HUES48 (cell line): Measurements from ENCODE around the gene RPH3AL.

Experiments
- H3K27ac ChIP-seq: one replicate; pipeline ENCODE4 v1.7.0; 2013; ENCODE audit warnings: low read depth, low read length, inconsistent platforms
- H3K27me3 ChIP-seq: 2 replicates; pipeline ENCODE4 v1.6.1; 2013; ENCODE audit warnings: mild to moderate bottlenecking, low read length; ENCODE audit not compliant: control insufficient read depth, insufficient read depth
- H3K36me3 ChIP-seq: 2 replicates; pipeline ENCODE4 v1.6.1; 2013; ENCODE audit warnings: low read length; ENCODE audit not compliant: control insufficient read depth, insufficient read depth
- H3K4me1 ChIP-seq: 2 replicates; pipeline ENCODE4 v1.6.1; 2013; ENCODE audit warnings: mild to moderate bottlenecking, low read length; ENCODE audit not compliant: control insufficient read depth, insufficient read depth
- H3K4me3 ChIP-seq: 2 replicates; pipeline ENCODE4 v1.5.1; 2013; ENCODE audit warnings: mild to moderate bottlenecking, low read depth, low read length
- H3K9ac ChIP-seq: 2 replicates; pipeline ENCODE4 v1.6.1; 2013; ENCODE audit warnings: mild to moderate bottlenecking, low read depth, low read length, moderate library complexity
- H3K9me3 ChIP-seq: 2 replicates; pipeline ENCODE4 v1.6.1; 2013; ENCODE audit warnings: low read length; ENCODE audit not compliant: control insufficient read depth, insufficient read depth

RPH3AL gene

DNA sequence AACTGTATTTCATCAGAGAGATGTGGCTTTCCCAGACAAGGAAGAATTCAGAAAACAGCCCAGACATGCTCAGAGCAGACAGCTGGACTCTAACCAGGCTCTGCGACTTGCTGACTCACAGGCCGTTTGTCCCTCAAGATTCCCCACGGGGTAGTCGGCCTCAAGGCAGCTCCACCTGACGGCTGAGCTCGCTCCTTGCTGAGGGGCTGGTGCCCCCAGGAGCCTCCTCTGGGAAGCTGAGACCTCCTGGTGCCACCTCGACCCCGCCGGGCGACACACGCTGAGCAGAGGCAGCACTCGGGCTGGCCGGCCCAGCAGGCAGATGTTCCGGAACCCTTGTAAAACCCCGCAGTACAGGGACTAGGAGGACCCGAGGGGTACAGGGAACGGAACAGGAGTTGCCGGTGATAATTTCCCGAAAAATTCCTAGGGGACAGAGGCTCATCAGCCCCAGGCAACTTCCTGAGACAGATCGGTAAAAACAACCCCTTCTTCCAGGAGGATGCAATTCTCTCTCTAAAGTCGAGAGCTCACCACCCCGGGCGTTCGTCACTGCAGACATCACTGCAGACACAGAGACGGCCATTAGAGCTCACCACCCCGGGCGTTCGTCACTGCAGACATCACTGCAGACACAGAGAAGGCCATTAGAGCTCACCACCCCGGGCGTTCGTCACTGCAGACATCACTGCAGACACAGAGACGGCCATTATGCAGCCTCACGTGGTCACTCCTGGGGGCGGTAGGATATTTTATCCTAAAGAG, 19.9 kb downstream of the RPH3AL start:
- Histone ChIP-seq H3K9me3 (no peaks in the 10 kb centered on the region), H3K27me3 (no peaks in the 10 kb centered on the region), H3K4me3 (no peak overlapping the region), H3K27ac (no peak overlapping the region), H3K4me1 (peaks cover 17% of the 10 kb centered on the region), H3K36me3 (no peaks in the 10 kb centered on the region), H3K9ac (no peak overlapping the region)

DNA sequence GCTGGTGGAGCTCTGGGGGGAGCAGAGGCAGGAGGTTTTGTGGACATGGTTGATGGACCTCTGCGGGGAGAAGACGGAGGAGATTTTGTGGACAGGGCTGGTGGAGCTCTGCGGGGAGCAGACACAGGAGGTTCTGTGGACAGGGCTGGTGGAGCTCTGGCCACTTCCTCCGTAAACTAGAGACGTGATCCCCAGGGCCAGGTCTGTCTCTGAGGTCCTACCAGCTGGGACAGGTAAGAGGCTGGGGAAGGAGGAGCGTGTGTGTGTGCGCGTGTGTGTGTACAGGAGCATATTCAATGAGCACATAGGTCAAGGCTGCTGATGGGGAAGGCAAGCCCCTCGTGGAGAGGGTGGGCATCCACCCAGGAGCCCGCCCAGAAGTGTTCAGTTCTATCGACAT, 20.6 kb downstream of the RPH3AL start:
- Histone ChIP-seq H3K27me3 (no peaks in the 10 kb centered on the region), H3K4me1 (peaks cover 17% of the 10 kb centered on the region), H3K9ac (no peak overlapping the region), H3K4me3 (no peak overlapping the region), H3K27ac (no peak overlapping the region), H3K36me3 (no peaks in the 10 kb centered on the region), H3K9me3 (no peaks in the 10 kb centered on the region)

DNA sequence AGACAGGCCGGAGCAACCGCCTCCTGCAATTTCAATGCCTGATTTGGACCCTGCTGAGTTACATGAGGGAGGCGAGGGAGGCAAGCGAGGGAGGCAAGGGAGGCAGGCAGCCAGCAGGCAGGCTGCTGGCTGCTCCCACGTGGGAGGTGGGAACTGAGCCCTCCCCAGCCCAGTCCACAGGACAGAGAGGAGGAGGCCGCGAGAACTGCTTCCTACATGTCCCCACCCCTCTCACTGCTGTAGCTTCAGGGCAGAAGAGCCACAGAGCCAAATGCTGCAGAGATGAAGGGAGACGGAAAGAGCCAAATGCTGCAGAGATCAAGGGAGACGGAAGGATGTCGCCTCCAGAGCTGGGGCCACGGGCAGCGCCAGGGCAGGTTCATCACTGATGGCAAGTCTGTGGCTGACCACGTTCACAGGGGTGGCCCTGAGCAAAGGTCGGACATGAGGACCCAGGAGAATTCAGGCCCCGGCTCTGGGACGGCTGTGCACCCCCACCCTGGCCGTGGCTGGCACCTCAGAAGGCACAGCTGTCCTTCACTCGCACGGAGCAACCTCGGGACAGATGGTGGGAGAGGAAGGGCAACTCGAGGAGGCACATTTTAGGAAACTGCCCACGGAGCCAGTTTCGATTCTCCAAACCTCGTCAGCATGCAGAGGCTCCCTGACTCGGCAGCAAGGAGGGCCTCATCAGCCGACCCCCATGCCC, 21.5 kb downstream of the RPH3AL start:
- Histone ChIP-seq H3K27me3 (no peaks in the 10 kb centered on the region), H3K36me3 (no peaks in the 10 kb centered on the region), H3K4me3 (no peak overlapping the region), H3K9me3 (no peaks in the 10 kb centered on the region), H3K9ac (no peak overlapping the region), H3K4me1 (peaks cover 16% of the 10 kb centered on the region), H3K27ac (no peak overlapping the region)

DNA sequence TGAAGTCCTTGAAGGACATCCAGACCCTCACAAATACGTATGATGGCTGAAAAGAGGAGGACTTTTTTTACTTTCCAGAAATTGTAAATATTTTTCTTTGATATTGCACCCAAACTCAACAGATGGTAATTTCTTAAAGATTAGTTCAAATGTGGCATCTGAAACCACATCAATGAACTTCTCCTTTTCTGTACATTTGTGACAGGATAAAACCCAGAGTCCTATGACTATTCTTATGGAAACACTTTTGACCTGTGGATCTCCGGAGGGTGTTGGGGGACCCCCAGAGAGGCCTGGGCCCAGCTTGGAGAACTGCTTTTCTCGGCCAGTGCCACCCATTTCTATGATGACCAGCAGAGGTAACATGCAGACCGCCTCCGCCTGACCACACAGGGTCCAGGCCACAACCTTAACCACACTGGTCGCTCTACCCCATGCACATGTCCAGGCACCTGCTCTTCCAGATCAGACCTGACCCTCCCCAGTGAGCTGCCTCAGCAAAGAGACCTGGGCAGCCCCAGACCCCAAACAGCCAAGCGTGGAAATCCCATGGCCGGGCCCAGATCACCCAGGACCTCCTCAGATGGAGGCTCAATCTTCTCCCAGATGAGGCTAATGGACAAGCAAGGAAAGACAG, 22.7 kb downstream of the RPH3AL start:
- Histone ChIP-seq H3K36me3 (no peaks in the 10 kb centered on the region), H3K9me3 (no peaks in the 10 kb centered on the region), H3K4me1 (peaks cover 8% of the 10 kb centered on the region), H3K4me3 (no peak overlapping the region), H3K27me3 (no peaks in the 10 kb centered on the region), H3K27ac (no peak overlapping the region), H3K9ac (no peak overlapping the region)

DNA sequence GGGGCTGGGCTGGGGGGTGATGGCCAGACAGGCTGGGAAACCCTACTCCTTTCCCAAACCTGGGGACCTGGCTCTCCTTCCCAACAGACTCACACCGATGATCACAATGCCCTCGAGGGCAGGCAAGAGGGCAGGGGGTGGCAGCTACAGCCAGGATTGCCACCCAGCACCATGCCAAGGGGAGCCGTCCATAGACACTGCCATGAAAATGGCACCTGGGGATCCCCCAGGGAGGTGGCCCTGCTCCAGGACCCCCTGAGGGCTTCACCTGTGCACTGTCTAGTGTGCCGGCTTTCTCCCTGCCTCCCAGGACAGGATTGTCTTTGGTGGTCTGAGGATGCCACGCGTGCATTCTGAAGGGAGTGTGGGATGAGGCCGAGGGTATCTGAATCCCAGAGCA, 24.6 kb downstream of the RPH3AL start:
- Histone ChIP-seq H3K9ac (no peak overlapping the region), H3K9me3 (no peaks in the 10 kb centered on the region), H3K4me1 (peaks cover under 1% of the 10 kb centered on the region; the same call in 1 of the 2 replicates), H3K27ac (no peak overlapping the region), H3K27me3 (no peaks in the 10 kb centered on the region), H3K4me3 (no peak overlapping the region), H3K36me3 (no peaks in the 10 kb centered on the region)

DNA sequence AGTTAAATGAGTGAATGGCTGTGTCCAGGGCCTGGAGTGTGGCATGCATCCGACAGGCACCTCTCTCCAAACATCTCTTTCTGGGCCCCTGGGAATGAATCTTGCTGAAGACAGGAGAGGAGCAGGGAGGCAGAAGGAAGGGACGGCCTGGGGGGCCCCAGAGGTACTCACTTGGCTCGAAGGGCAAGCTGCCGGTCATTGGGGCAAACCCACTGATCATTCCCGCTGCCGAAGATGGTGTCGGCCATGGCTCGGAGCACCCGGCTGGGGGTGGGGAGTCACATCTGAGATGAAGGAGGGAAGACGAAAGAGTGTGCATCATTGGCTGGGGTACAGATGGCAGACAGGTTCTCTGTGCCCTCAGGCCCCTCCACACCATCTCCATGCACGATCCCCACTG, 25.3 kb downstream of the RPH3AL start:
- Histone ChIP-seq H3K4me3 (no peak overlapping the region), H3K9ac (no peak overlapping the region), H3K27ac (no peak overlapping the region), H3K9me3 (no peaks in the 10 kb centered on the region), H3K27me3 (no peaks in the 10 kb centered on the region), H3K36me3 (no peaks in the 10 kb centered on the region), H3K4me1 (peaks cover 7% of the 10 kb centered on the region; the same call in 1 of the 2 replicates)

DNA sequence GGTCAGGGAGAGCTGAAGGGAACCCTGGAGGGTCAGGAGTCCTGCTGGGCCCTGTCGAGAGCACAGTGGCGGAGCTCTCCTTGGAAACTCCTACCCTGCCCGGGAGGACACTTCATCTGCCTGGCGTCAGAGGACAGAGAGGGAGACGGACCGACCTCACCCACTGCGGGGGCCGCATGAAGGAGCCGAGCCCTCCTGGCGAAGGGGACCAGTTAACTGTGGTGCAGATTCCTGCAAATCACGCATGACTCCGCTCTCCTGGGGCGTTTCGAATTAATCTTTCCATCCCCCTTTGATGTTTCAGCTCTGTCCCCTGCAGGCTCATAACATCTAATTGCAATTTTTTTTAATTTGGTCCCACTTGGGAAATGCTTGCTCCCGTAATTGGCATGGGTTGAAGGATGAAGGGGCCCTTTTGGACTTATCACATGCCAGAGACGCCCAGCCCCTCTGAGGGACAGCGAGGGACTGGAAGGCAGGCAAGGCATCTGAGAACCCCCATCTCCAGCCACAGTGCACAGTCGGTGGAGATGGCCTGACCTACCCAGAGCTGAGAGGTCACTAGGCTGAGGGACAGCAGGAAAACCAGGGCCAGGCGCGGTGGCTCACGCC, 26.5 kb downstream of the RPH3AL start:
- Histone ChIP-seq H3K9me3 (no peaks in the 10 kb centered on the region), H3K27ac (no peak overlapping the region), H3K4me3 (no peak overlapping the region), H3K4me1 (peaks cover 7% of the 10 kb centered on the region; the same call in 1 of the 2 replicates), H3K36me3 (no peaks in the 10 kb centered on the region), H3K27me3 (no peaks in the 10 kb centered on the region), H3K9ac (no peak overlapping the region)

DNA sequence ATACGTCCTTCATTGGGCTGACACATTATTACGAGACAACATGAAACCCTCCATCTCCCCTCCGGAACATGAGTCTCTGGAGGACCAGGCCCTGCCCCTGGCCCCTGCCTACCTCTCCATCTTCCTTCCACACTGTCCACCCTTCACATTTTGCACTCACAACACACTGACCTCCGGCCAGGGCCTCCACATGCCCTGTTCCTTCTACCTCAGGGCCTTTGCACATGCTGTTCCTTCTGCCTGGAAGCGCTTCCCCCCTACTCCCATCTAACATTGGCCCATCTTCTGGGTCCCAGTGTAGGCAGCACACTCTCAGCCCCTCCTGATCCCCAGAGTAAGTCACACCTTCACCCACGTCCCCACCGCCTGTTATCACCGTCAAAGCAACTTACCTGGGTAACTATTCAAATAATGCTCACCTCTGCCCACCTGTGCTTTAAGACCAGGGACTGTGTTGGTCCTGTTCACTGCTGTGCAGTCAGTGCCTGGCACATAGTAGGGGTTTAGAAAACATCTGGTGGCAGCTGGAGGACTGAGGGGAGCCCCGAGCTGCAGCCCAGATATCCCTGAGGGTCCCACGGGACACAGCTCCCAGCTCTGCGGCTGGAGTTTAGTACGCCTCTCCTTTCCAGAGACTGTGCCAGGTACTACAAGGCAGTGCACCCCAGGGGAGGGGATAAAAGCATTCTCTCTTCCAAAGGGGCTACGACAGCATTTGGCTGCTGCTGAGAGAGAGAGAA, 27.2 kb downstream of the RPH3AL start:
- no peaks in the 10 kb centered on the region for H3K27me3 ChIP-seq
- no peak overlapping the region for H3K27ac ChIP-seq
- H3K9me3 ChIP-seq = no peaks in the 10 kb centered on the region
- peaks cover 7% of the 10 kb centered on the region; the same call in 1 of the 2 replicates for H3K4me1 ChIP-seq
- H3K36me3 ChIP-seq = no peaks in the 10 kb centered on the region
- H3K9ac ChIP-seq = no peak overlapping the region
- no peak overlapping the region for H3K4me3 ChIP-seq

DNA sequence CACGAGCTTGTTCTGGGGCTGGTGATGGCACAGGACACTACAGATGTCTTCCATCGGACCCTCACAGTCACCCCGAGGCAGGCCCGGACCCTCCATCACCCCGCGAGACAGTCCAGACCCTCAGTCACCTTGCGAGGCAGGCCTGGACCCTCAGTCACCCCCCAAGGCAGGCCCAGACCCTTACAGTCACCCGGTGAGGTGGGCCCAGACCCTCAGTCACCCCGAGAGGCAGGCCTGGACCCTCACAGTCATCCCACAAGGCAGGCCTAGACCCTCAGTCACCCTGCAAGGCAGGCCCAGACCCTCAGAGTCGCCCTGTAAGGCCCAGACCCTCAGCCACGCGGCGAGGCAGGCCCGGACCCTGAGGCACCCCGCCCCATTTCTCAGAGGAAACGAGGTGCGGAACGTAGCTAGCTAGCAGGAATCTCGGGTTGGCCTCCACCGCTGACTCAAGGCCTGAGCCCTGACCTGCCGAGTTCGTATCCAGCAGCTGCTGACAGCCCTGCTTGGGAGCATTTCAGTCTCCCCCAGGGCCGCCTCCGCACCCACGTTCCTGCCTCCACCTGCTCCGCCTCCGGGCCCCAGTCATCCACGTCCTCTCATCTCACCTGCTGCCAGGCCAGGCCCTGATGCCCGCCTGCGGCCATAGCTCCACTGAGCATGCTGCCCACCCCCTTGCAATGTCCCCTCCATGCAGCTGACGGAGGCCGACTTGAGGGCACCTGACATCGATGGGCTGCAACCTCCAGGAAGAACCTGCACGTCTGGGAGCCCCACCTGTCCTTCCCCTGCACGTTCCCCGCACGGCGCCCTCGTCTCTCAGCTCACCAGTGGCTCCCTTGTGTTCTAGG, 28.7 kb downstream of the RPH3AL start:
- H3K9ac ChIP-seq = no peak overlapping the region
- no peaks in the 10 kb centered on the region for H3K36me3 ChIP-seq
- H3K27me3 ChIP-seq = no peaks in the 10 kb centered on the region
- H3K27ac ChIP-seq = no peak overlapping the region
- peaks cover 7% of the 10 kb centered on the region; the same call in 1 of the 2 replicates for H3K4me1 ChIP-seq
- no peak overlapping the region for H3K4me3 ChIP-seq
- no peaks in the 10 kb centered on the region for H3K9me3 ChIP-seq

DNA sequence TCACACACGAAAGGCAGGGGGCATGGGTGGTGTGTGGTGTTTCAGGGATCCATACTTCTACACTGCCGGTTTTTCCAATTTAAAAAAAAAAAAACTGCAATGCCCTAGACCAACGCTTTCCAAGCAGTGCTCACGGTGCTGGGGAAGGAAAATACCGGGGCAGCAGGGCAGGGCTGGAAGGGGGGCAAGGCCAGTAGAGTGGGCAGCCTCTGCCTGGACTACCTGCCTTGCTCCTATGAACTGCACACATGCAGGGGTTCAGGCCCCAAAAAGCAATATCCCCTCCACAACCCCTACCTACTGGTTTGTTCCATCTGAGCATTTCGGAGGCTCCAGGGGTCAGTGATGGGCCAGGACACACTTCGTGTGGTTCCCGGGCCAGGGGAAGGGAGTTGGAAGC, 29.4 kb downstream of the RPH3AL start:
- Histone ChIP-seq H3K9me3 (no peaks in the 10 kb centered on the region), H3K27ac (no peak overlapping the region), H3K36me3 (no peaks in the 10 kb centered on the region), H3K4me3 (no peak overlapping the region), H3K9ac (no peak overlapping the region), H3K4me1 (peaks cover 7% of the 10 kb centered on the region; the same call in 1 of the 2 replicates), H3K27me3 (no peaks in the 10 kb centered on the region)
